ENCODE results near the gene CSTF3. TPM values are rescaled to one million over a fixed set of nuclear protein-coding genes. Genes with fewer than 3 reads are reported as not detected.
"Not testable (repeated sequence)": the region's sequence is repeated elsewhere in the genome, so short reads cannot be mapped to it uniquely, and the experiment has no call there.

Gene CSTF3
- total RNA-seq, 2 experiments from 2014 or later = 26.5 to 30.2 TPM

DNA sequence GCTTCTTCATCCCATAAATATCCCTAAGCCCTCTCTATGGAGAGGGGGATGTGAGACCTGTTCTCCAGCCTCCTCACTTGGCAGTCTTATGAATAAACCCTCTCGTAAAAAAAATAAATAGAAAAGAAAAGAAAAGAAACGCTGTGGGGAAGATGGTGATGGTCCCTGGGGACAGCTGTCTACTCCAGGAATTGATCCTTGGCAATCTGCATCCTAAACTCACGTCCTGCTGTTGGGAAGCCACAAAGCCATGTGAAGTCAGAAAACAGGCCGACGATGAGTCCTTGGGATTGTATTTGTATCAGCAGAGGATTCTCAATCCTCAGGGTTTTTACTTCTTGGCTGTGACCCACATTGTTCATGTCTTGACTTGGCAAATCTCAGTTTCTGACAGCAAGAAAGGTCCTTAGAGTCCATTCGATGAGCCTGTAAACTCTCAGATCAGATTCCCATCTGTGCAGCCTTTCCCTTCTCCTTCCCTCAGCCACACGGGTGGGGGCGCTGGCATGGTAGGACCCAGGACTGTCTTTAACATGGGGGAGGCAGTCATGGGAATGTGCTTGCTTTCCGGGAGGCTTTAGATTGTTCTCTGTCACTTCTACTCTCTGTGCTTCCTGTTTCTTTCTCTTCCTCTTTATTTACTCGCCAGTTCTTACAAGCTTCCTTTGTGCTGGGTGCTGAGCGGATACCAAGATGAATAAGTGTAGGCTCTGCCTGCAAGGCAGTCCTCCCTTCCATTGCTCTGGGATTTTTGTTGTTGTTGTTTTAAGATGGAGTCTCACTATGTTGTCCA lies 97.1 kb downstream of the CSTF3 start:
- ChIA-PET POLR2A (interaction anchor here (0.6 to 2.3 kb wide), 5 partner anchors 20 to 223 kb away, joined by 3 to 16 read pairs (median 5); partner anchors contain the start of gene TCP11L1), CTCF (interaction anchor here (0.6 to 10.9 kb wide), 14 partner anchors 15 to 1271 kb away, joined by 3 to 121 read pairs (median 6); partner anchors contain the start of genes CSTF3 and DEPDC7)
- Mint-ChIP-seq H3K36me3 (ENCODE audit: low read depth) (peaks cover 57% of the 10 kb centered on the region), H3K27ac (no peak overlapping the region), H3K9me3 (no peaks in the 10 kb centered on the region), H3K27me3 (no peaks in the 10 kb centered on the region), H3K4me1 (peaks cover 37% of the 10 kb centered on the region), H3K4me3 (no peak overlapping the region)
- DNase-seq = no peak

- no peaks in the 10 kb centered on the region for H3K27me3 Mint-ChIP-seq
- no peak overlapping the region for H3K4me3 Mint-ChIP-seq
- CTCF ChIA-PET = interaction anchor here (1.2 to 10.9 kb wide), 5 partner anchors 15 to 105 kb away, joined by 3 to 121 read pairs (median 10); partner anchors contain the start of gene TCP11L1
- peaks cover 58% of the 10 kb centered on the region for H3K36me3 Mint-ChIP-seq (ENCODE audit: low read depth)
- H3K9me3 Mint-ChIP-seq = no peaks in the 10 kb centered on the region
- peak overlapping the region; percentile 5 for H3K27ac Mint-ChIP-seq
- POLR2A ChIA-PET = interaction anchor here (0.6 to 2.3 kb wide), 5 partner anchors 20 to 222 kb away, joined by 3 to 16 read pairs (median 5); partner anchors contain the start of genes QSER1 and TCP11L1
- H3K4me1 Mint-ChIP-seq = peaks cover 37% of the 10 kb centered on the region
- no peak for DNase-seq
Observed at GRCh38 chr11:33063326-33063881, 97.9 kb downstream of the CSTF3 start.

DNA sequence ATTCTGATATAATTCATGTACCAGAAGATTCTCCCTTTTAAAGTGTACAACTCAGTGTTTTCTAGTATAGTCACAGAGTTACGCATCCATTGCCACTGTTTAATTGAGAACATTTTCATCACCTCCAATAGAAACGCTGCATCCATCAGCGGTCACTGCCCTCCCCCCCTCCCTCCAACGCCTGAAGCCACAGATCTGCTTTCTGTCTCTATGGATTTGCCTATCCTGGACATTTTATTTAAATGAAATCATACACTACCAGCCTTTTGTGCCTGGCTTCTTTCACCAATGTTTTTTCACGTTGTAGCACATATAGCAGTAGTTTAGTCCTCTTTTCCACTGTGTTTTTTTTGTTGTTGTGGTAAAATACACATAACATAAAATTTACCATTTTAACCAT lies 99.1 kb downstream of the CSTF3 start:
- ChIA-PET POLR2A (interaction anchor here (1.2 to 2.3 kb wide), 3 partner anchors 18 to 23 kb away, joined by 4 to 16 read pairs (median 7); partner anchors contain the start of gene TCP11L1), CTCF (interaction anchor here (2.2 to 10.9 kb wide), 2 partner anchors 23 to 103 kb away, joined by 10 to 121 read pairs; partner anchors contain the start of gene TCP11L1)
- Mint-ChIP-seq H3K4me3 (no peak overlapping the region), H3K36me3 (ENCODE audit: low read depth) (peaks cover 64% of the 10 kb centered on the region), H3K27ac (no peak overlapping the region), H3K4me1 (peaks cover 37% of the 10 kb centered on the region), H3K9me3 (no peaks in the 10 kb centered on the region), H3K27me3 (no peaks in the 10 kb centered on the region)
- no peak for DNase-seq

GRCh38 chr11:33060271-33060670 lies 101.0 kb downstream of the CSTF3 start:
- CTCF ChIA-PET = interaction anchor here (1.2 to 10.9 kb wide), 2 partner anchors 39 to 102 kb away, joined by 3 to 121 read pairs; no protein-coding TSS in a partner anchor
- peaks cover 58% of the 10 kb centered on the region for H3K36me3 Mint-ChIP-seq (ENCODE audit: low read depth)
- POLR2A ChIA-PET = interaction anchor here (1.3 kb wide), 1 partner anchor 16 kb away, joined by 4 read pairs; no protein-coding TSS in a partner anchor

GRCh38 chr11:33059331-33060007 lies 101.8 kb downstream of the CSTF3 start:
- peaks cover 32% of the 10 kb centered on the region for H3K4me1 Mint-ChIP-seq
- peaks cover 60% of the 10 kb centered on the region for H3K36me3 Mint-ChIP-seq (ENCODE audit: low read depth)

More at GRCh38 chr11:33060271-33060670, 101.0 kb downstream of the CSTF3 start:
- no peak overlapping the region for H3K27ac Mint-ChIP-seq
- H3K4me3 Mint-ChIP-seq = no peak overlapping the region
- DNase-seq = no peak
- H3K27me3 Mint-ChIP-seq = no peaks in the 10 kb centered on the region
- H3K4me1 Mint-ChIP-seq = peaks cover 37% of the 10 kb centered on the region
- no peaks in the 10 kb centered on the region for H3K9me3 Mint-ChIP-seq

GRCh38 chr11:33057284-33057683 lies 104.0 kb downstream of the CSTF3 start:
- CTCF ChIA-PET = interaction anchor here (1.3 to 1.8 kb wide), 2 partner anchors 9 to 42 kb away, joined by 4 to 8 read pairs; partner anchors contain the start of gene DEPDC7
- Mint-ChIP-seq H3K4me3 (no peak overlapping the region), H3K9me3 (no peaks in the 10 kb centered on the region), H3K27me3 (no peaks in the 10 kb centered on the region), H3K4me1 (peaks cover 11% of the 10 kb centered on the region), H3K36me3 (ENCODE audit: low read depth) (peaks cover 54% of the 10 kb centered on the region), H3K27ac (no peak overlapping the region)
- no peak for DNase-seq
- POLR2A ChIA-PET = interaction anchor here (1.0 kb wide), 1 partner anchor 18 kb away, joined by 3 read pairs; the partner anchor contains the start of gene TCP11L1

More at GRCh38 chr11:33059331-33060007, 101.8 kb downstream of the CSTF3 start:
- CTCF ChIA-PET = interaction anchor here (10.9 kb wide), 1 partner anchor 101 kb away, joined by 121 read pairs; no protein-coding TSS in a partner anchor
- no peak for DNase-seq
- no peaks in the 10 kb centered on the region for H3K27me3 Mint-ChIP-seq
- POLR2A ChIA-PET = interaction anchor here (1.3 kb wide), 1 partner anchor 16 kb away, joined by 4 read pairs; no protein-coding TSS in a partner anchor
- H3K4me3 Mint-ChIP-seq = no peak overlapping the region
- H3K27ac Mint-ChIP-seq = no peak overlapping the region
- H3K9me3 Mint-ChIP-seq = no peaks in the 10 kb centered on the region

DNA sequence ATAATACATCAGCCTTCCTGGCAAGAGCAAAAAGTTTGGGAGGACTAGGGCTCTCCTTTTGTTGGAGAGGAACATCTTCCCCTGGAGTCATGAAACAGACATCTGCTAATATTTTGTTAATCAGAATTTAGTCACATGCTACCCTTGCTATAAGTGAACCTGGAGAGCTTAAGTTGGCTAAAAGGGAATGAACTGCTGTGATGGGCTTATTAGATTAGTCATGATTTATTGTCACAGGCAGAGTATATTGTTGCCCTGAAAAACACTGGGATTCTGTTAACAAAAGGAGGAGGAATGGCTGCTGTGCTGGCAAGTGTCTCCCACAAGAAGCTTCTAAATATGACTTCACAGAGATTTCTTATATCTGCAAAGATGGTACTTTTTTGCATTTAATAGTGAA lies 105.9 kb downstream of the CSTF3 start:
- POLR2A ChIA-PET = interaction anchor here (1.6 kb wide), 1 partner anchor 10 kb away, joined by 3 read pairs; no protein-coding TSS in a partner anchor
- Mint-ChIP-seq H3K27ac (no peak overlapping the region), H3K4me1 (peaks cover 1% of the 10 kb centered on the region), H3K4me3 (no peak overlapping the region), H3K27me3 (no peaks in the 10 kb centered on the region), H3K9me3 (no peaks in the 10 kb centered on the region), H3K36me3 (ENCODE audit: low read depth) (peaks cover 43% of the 10 kb centered on the region)
- no peak for DNase-seq
- CTCF ChIA-PET = interaction anchor here (0.6 to 3.1 kb wide), 2 partner anchors 11 to 186 kb away, joined by 4 to 15 read pairs; no protein-coding TSS in a partner anchor

DNA sequence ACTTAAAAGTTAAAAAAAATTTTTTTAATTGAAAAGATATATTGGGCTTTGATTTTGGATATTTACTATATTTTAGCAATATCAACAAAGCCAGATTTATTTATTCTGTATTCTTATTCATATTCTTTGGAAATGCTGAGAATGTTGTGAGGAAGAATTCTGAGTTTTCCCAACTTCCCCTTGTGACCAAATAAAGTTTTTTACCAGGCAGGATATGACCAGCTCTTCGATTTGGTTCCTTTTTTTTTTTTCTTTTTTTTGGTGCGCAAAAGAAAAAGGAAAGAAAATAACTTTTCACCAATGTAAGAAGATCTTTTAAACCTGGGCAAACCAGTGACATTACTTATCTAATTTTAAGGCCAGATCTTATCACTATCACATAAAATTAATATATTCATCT lies 109.0 kb downstream of the CSTF3 start:
- CTCF ChIA-PET = no interaction called here
- POLR2A ChIA-PET = no interaction called here
- H3K4me1 Mint-ChIP-seq = no peaks in the 10 kb centered on the region
- no peak for DNase-seq
- H3K27ac Mint-ChIP-seq = no peak overlapping the region
- H3K9me3 Mint-ChIP-seq = no peaks in the 10 kb centered on the region
- H3K36me3 Mint-ChIP-seq (ENCODE audit: low read depth) = peaks cover 35% of the 10 kb centered on the region
- no peak overlapping the region for H3K4me3 Mint-ChIP-seq
- H3K27me3 Mint-ChIP-seq = no peaks in the 10 kb centered on the region

DNA sequence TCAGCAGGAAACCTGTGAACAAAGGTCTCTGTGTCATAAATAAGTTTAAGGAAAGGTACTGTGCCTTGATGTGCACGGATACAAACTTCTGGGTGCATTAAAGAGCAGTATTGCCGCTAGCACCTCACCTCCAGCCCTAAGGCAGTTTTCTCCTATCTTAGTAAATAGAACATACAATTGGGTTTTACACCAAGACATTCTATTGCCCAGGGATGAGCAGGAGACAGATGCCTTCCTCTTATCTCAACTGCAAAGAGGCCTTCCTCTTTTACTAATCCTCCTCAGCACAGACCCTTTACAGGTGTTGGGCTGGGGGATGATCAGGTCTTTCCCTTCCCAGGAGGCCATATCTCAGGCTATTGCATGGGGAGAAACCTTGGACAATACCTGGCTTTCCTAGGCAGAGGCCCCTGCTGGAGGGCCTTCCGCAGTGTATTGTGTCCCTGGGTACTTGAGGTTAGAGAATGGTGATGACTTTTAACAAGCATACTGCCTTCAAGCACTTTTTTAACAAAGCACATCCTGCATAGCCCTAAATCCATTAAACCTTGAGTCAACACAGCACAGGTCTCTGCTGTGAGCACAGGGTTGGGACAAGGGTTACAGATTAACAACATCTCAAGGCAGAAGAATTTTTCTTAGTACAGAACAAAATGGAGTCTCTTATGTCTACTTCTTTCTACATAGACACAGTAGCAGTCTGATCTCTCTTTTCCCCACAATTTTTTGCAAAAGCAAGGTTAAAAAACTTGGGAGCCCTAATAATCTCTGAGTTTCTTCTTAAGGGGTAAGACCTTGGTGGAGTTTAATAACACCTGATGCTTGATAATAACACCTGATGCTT lies 111.5 kb downstream of the CSTF3 start:
- POLR2A ChIA-PET, DNase-seq, H3K9me3 Mint-ChIP-seq, H3K4me3 Mint-ChIP-seq, H3K27me3 Mint-ChIP-seq, H3K4me1 Mint-ChIP-seq, CTCF ChIA-PET, H3K27ac Mint-ChIP-seq: not testable (repeated sequence)
- H3K36me3 Mint-ChIP-seq (ENCODE audit: low read depth) = peaks cover 42% of the 10 kb centered on the region

DNA sequence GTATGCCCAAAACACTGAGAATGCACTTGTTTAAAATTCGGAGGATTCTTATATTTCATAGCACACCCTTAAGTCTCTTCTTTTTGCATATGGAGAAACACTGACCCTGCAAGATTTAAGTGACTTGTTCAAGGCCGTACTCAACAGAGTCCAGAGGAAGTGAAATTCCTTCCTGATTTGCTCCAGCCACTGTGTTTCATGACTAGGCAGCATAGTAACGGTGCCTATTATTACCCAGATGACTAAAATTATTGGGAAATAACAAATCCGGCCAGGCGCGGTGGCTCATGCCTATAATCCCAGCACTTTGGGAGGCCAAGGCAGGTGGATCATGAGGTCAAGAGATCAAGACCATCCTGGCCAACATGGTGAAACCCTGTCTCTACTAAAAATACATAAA lies 112.6 kb downstream of the CSTF3 start:
- H3K36me3 Mint-ChIP-seq (ENCODE audit: low read depth) = peaks cover 48% of the 10 kb centered on the region
- H3K4me3 Mint-ChIP-seq, H3K9me3 Mint-ChIP-seq, POLR2A ChIA-PET, H3K27me3 Mint-ChIP-seq, CTCF ChIA-PET, H3K27ac Mint-ChIP-seq, DNase-seq, H3K4me1 Mint-ChIP-seq: not testable (repeated sequence)

- no peak overlapping the region for H3K27ac Mint-ChIP-seq
- ChIA-PET CTCF (interaction anchor here (1.3 kb wide), 1 partner anchor 20 kb away, joined by 4 read pairs; no protein-coding TSS in a partner anchor), POLR2A (interaction anchor here (0.8 to 1.9 kb wide), 2 partner anchors 9 to 35 kb away, joined by 3 to 6 read pairs; no protein-coding TSS in a partner anchor)
- H3K4me1 Mint-ChIP-seq = peaks cover 17% of the 10 kb centered on the region
- no peaks in the 10 kb centered on the region for H3K9me3 Mint-ChIP-seq
- DNase-seq = no peak
- peaks cover 53% of the 10 kb centered on the region for H3K36me3 Mint-ChIP-seq (ENCODE audit: low read depth)
- no peak overlapping the region for H3K4me3 Mint-ChIP-seq
- no peaks in the 10 kb centered on the region for H3K27me3 Mint-ChIP-seq
Observed at GRCh38 chr11:33045551-33046255, 115.6 kb downstream of the CSTF3 start.

Measured in activated CD4-positive, alpha-beta memory T cell treated with anti-CD3 and anti-CD28 coated beads, Interleukin-2, amount 10 ng/mL, durations not matched to agents 7 days and 5 days (primary cell).